HG03175 (cell line): ENCODE results near the gene KHK.

ENCODE experiments used
- ATAC-seq: cut with Tn5 transposase; IDR thresholded peaks from one replicate; pipeline ENCODE4 v1.9.1; 2021; ENCODE audit warnings: mild to moderate bottlenecking, moderate library complexity; ENCODE audit not compliant: unreplicated experiment

Gene KHK

DNA sequence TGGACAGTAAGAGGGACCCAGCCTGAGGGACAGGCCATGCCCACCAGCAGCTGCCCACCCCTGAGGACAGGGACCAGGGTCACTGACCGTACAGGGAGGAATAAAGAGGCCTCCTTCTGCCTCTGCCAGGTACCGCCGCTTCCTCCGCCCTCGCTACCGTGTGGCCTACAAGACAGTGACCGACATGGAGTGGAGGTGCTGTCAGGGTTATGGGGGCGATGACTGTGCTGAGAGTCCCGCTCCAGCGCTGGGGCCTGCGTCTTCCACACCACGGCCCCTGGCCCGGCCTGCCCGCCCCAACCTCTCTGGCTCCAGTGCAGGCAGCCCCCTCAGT lies 6.0 kb upstream of the KHK start:
- ATAC-seq = no peak

DNA sequence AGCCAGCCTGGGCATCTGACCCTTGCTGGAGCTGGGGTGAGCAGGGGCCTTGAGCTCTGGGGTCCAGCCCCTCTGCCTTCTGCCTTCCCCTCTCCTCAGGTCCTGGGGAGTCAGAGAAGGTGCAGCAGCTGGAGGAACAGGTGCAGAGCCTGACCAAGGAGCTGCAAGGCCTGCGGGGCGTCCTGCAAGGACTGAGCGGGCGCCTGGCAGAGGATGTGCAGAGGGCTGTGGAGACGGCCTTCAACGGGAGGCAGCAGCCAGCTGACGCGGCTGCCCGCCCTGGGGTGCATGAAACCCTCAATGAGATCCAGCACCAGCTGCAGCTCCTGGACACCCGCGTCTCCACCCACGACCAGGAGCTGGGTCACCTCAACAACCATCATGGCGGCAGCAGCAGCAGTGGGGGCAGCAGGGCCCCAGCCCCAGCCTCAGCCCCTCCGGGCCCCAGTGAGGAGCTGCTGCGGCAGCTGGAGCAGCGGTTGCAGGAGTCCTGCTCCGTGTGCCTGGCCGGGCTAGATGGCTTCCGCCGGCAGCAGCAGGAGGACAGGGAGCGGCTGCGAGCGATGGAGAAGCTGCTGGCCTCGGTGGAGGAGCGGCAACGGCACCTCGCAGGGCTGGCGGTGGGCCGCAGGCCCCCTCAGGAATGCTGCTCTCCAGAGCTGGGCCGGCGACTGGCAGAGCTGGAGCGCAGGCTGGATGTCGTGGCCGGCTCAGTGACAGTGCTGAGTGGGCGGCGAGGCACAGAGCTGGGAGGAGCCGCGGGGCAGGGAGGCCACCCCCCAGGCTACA lies 4.4 kb upstream of the KHK start:
- no peak for ATAC-seq

DNA sequence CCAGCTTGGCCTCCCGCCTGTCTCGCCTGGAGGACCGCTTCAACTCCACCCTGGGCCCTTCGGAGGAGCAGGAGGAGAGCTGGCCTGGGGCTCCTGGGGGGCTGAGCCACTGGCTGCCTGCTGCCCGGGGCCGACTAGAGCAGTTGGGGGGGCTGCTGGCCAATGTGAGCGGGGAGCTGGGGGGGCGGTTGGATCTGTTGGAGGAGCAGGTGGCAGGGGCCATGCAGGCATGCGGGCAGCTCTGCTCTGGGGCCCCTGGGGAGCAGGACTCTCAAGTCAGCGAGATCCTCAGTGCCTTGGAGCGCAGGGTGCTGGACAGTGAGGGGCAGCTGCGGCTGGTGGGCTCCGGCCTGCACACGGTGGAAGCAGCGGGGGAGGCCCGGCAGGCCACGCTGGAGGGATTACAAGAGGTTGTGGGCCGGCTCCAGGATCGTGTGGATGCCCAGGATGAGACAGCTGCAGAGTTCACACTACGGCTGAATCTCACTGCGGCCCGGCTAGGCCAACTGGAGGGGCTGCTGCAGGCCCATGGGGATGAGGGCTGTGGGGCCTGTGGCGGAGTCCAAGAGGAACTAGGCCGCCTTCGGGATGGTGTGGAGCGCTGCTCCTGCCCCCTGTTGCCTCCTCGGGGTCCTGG lies 3.7 kb upstream of the KHK start:
- no peak for ATAC-seq

DNA sequence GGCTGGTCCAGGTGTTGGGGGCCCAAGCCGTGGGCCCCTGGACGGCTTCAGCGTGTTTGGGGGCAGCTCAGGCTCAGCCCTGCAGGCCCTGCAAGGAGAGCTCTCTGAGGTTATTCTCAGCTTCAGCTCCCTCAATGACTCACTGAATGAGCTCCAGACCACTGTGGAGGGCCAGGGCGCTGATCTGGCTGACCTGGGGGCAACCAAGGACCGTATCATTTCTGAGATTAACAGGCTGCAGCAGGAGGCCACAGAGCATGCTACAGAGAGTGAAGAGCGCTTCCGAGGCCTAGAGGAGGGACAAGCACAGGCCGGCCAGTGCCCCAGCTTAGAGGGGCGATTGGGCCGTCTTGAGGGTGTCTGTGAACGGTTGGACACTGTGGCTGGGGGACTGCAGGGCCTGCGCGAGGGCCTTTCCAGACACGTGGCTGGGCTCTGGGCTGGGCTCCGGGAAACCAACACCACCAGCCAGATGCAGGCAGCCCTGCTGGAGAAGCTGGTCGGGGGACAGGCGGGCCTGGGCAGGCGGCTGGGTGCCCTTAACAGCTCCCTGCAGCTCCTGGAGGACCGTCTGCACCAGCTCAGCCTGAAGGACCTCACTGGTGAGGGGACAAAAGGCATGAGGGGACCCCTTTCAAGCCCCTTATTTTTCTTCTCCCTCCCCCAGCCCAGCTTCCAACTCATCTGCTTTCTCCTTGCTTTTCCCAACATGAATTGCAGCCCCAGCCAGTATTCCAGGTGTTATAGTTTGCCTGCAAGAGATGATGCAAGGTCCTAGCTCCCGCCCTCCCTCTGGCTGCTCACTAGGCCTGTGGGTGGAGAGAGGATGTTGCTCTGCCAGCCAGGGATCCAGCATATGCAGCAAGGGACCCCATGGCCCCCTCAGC lies 2.9 kb upstream of the KHK start:
- ATAC-seq = no peak

DNA sequence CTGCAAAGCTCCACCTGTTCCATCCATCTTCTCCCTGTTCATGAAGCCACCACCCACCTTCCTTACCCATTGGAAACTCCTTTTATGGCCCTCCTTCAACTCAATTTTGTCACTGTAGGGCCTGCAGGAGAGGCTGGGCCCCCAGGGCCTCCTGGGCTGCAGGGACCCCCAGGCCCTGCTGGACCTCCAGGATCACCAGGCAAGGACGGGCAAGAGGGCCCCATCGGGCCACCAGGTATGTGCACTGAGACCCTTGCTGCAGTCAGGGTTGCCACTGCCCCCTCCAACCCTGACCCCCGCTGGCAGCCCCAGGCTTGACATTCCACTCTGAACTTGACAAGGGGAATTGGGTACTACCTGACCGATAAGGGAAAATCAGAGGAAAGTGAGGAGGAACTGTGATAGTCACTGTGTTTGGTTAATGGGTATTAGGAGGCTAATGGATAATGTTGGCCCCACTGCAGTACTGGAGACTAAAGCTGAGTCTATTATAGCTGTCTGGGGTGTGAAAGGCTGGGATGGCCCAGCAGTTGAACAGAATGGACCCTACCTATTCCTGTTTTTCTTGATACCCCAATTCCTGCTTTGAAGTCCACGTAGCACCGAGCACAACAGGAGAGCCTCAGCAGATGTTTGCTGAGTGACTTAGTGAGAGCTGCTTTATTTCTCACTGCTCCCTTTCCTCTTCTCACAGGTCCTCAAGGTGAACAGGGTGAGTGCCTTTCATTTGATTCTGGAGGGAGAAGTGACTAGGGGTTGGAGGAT lies 2.1 kb upstream of the KHK start:
- ATAC-seq = no peak

DNA sequence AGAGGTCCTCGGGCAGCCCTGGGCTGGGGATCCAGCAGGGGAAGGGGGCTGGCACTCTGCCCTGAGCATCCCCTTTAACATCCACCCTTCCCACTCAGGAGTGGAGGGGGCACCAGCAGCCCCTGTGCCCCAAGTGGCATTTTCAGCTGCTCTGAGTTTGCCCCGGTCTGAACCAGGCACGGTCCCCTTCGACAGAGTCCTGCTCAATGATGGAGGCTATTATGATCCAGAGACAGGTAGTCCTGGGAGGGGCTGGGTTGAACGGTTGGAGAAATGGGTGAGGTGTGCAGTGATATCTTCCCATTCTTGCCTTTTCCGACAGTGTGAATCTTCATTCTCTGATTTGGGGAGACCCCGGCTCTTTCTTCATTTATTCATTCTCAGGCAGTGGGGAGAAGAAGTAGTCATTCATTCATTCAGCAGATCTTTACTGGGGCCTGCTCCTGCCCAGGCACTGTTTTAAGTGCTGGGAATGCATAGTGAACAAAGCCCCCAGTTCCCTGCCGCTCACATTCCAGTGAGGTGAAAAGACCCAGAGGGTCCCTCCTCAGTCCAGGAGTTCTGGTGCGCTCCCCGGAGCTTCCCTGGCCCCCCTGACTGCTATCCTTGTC lies 1.4 kb upstream of the KHK start:
- no peak for ATAC-seq

DNA sequence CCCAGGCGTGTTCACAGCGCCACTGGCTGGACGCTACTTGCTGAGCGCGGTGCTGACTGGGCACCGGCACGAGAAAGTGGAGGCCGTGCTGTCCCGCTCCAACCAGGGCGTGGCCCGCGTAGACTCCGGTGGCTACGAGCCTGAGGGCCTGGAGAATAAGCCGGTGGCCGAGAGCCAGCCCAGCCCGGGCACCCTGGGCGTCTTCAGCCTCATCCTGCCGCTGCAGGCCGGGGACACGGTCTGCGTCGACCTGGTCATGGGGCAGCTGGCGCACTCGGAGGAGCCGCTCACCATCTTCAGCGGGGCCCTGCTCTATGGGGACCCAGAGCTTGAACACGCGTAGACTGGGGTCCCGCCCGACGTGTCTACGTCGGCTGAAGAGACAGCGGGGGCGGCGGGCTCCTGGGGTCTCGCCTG lies 891 bp upstream of the KHK start:
- ATAC-seq = no peak

DNA sequence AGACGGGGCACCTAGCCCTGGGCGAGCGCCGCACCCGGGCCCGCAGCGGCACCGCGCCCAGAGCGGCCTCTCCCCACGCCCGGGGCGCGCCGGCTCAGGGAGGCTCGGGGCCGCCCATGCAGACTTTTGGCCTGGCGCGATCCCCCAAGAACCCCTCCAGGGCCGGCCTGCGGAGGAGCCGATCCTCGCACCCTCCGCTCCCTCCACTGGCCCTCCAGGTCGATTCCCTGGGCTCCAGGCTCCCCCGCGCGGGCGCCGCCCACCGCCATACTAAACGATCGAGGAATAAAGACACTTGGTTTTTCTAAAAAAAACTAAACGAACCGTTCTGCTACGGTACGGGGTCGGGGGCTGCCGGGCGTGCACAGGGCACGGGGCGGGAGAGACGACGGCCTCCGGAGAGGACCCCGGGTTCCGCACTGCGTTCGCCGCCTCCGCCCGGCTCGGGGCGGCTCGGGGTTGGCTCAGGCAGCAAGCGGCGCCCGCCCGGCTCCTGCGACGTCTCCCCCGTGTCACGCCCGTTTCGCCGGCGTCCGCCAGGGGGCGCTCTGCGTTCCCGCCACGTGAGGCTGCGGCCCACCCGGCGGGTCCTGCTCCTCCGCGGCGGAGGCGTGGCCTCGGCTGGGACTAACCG lies 365 bp upstream of the KHK start:
- ATAC-seq = peak; percentile 83

DNA sequence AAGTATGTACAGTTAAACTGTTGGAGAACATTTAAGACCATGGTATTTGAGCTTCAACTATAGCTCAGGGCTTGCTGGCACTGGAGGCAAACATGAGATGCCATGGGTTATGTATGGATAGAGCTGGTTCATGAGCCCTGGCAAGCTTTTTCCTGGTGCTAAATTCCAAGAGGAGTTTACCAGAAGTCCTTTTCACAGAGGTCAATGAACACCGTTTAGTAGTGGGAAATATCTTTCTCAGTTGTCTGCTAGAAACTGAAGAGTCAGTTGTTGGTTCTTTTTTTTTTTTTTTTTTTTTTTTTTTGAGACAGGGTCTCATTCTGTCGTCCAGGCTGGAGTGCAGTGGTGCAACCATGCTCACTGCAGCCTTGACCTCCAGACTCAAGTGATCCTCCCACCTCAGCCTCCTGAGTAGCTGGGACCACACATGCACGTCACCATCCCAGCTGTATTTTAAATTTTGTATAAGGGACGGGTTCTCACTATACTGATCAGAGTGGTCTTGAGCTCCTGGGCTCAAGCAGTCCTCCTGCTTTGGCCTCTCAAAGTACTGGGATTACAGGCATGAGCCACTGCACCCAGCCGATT lies 1.3 kb downstream of the KHK start:
- no peak for ATAC-seq

DNA sequence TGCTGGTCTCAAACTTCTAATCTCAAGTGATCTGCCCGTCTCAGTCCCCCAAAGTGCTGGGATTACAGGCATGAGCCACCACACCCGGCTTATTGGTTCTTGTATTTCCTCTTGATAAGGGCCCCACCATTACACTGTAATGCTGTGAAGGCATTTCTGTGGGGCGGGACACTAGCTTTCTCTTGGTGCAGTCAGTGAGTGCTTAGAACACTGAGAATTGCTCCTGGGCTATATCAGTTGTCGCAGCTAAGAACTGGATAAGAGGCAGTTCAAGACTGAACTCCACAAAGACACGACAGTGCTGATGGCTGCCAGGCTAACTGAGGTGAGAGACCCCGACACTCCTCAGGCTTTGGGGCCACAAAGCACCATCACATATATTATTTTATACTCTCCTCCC lies 2.1 kb downstream of the KHK start:
- no peak for ATAC-seq

DNA sequence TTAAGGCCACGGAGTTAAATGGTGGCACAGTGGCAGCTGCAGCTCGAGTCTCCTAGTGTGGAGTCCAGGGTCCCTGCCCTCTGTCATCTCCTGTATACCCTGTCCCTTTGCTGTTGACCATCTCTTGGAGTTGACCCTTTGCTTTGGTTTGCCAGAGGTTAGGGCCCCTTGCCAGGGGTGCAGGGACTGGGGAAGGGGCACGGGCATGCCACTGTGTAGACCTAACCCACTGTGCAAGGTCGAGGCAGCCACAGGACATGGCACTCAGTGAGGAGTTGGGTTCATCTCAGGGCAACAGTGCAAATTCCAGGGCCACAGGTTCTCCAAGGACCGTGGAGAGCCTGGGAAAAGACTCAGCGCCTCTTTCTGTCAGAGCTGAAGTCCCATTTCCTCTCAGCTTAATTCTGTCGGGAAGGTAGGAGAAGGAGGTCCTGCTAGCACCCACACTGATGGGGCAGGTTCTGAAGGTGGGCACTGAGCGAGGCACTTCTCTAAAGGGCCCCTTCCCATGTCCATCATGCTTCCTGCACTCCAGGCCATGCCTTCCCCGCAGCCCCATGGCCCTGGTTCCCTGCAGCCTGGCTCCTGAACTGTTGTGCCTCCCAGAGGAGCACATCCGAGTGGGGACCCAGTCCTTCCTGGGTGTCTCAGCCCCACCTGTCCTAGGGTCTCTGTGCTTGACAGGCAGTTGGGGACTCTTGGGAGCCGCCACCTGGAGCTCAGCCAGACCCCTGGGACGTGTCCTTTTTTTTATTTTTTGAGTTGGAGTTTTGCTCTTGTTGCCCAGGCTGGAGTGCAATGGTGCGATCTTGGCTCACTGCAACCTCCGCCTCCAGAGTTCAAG lies 2.8 kb downstream of the KHK start:
- ATAC-seq = no peak

DNA sequence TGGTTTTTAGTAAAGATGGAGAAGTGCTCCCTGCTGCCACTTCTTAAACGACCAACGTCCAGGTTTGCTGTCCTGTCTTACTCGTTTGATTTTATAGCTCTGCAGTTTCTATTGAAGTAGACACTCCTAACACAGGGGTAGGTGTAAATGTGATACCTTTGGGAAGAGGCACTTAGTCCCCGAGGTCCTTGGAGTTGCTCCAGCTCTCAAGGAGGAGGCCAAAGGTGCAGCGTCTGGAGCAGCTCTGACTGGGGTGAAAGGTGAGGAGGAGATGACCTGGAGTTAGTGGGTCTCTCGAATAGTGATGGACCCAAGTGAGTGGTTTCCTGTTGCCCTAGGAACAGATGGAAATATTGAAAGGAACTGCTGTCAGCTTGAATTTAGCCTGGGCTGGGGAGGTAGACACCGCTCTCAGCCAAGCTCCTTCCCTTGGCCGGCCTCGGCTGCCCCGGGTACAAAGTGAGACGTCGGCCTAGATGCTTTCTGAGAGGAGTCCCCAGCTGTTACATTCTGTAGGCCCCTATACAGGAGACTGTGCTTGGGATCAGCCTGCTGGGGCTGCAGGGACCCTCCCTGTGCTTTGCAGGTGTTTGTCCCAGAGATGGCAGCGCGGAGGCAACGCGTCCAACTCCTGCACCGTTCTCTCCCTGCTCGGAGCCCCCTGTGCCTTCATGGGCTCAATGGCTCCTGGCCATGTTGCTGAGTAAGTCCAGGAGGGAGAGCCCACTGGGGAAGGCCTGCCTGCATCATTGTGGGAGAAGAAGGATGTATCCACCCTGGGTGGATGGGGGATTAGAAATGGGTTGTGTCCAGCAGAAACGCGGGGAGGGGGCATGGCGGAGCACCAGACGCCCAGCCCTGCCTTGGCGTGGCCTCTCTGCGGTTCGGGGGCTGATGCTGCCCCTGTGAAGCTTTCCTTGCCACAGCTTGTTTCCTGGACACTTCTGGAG lies 5.4 kb downstream of the KHK start:
- ATAC-seq = no peak

DNA sequence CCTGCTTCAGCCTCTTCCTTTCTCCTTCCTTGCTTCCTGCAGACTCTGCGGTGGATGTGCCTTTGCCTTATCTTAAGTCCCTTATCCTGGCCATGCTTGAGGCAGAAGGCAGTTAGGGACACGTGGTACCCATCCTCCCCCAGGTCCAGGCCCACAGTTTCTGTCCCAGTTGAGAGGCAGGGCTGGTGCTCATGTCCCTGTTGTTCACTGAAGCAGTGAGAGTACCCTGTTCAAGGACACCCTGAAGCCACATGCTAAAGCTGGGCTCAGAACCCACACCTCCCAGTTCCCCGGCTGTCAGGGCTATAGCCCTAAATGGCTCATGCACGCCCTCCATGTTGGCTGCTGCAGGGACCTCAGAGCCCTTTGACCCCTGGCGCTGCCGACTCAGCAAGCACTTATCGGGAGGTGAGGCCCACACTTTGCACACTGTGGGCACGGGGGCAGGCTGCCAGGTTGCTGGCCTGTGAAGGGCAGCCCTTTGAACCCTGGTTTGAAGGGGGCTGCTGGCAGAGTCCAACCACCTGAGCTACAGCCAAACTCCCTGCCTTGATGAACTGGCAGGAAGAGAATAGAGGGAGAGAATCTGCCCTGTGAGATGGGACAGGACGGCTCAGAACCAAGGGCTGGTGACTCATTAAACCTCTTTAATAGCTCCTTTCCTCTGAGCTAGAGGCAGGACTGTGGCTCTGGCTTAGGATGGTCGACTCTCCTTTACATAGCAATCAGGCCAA lies 6.3 kb downstream of the KHK start:
- ATAC-seq = no peak

DNA sequence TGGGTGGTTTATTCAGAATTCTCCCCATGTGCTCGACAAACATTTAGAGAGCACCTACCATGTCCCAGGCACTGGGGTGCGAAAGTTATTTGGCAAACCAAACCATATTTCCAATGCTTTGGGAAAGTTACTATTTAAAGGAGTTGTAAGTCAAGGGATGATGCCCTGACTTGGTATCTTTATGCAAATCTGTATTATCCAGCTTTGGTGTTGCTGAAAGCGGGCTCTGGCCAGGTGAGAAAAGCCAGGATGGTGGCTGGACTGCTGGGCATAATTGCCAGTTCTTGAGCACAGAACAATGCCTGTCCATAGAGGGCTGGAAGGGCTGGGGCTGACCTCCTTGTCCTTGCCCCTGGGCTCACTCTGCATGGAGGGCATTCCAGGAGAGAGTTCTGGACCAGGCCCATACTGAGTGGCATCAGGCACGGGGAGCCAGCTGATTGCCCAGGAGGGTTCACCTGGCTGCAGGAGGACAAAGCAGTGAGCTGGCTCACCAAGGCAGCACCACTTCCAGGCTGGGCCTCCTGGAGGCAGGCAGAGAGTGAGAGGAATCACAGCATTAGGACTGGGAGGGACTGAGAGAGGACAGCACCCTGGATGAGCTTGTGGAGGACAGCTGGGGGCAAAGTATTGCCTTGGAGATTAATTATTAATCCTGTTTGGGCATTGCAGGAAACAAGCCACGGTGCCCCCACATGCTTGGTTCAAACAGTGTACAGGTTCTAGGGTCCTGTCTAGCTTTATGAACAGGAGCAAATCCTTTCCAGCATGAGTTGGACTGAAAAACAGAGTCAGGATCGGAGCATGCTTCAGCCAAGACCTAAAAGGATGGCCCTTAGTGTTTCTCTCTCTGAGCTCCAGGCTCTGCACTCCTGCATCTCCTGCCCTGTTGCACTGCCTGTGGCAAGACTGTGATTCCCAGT lies 7.1 kb downstream of the KHK start:
- no peak for ATAC-seq

DNA sequence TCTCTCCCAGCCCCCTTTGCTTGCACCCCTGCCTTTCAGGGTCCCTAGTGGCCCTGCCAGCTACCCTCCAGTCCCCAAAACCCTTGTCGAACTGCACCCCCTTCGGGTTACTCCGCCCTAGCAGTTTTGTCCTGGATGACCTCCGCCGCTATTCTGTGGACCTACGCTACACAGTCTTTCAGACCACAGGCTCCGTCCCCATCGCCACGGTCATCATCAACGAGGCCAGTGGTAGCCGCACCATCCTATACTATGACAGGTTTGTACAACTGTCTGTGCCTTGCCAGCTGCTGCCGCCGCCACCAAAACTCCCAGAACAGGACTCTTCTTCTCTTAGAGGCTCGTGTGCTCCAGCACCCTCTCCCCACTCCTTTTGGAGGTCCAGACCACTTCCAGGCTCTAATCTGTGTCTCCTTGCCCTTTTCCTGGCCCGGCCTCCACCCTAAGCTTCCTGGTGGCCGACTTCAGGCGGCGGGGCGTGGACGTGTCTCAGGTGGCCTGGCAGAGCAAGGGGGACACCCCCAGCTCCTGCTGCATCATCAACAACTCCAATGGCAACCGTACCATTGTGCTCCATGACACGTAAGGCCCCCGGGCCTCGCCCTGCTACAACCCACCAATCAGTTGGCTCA lies 7.9 kb downstream of the KHK start:
- no peak for ATAC-seq

DNA sequence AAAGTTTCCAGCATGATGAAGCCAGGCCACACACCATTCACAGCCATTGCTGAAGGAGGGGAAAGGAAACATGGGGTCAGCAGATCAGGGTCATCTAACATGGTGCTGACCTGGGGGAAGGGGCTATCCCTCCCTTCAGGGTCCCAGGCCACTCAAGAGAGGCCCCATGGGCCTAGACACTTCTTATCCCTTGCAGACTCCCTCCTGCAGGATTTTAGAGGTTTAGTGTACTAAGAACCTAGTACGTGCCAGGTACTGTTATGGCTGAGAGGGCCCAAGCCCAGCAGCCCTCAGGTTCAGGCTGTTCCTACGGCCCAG lies 8.8 kb downstream of the KHK start:
- ATAC-seq = no peak
